Left hindlimb (tissue), 1 donor: ENCODE results near the gene ZNF513.

Experiments used
- DNase-seq: peaks from one replicate; pipeline ENCODE4 v3.0.0-alpha.2; 2018

Gene ZNF513

GRCh38 chr2:27379836-27380625 is 503 bp downstream of the ZNF513 start:
- no peak for DNase-seq

GRCh38 chr2:27379383-27379835 is 1.1 kb downstream of the ZNF513 start:
- no peak for DNase-seq

- DNase-seq, result no peak
These were observed 1.7 kb downstream of the ZNF513 start for GRCh38 chr2:27378809-27379290.

GRCh38 chr2:27378096-27378808 is 2.3 kb downstream of the ZNF513 start:
- DNase-seq, result no peak

GRCh38 chr2:27377618-27378095 is 2.9 kb downstream of the ZNF513 start:
- no peak for DNase-seq

GRCh38 chr2:27376866-27377617 is 3.5 kb downstream of the ZNF513 start:
- DNase-seq, result no peak

GRCh38 chr2:27376151-27376865 is 4.2 kb downstream of the ZNF513 start:
- DNase-seq, result no peak

- DNase-seq, result no peak
These were observed 4.9 kb downstream of the ZNF513 start for GRCh38 chr2:27375513-27376099.

GRCh38 chr2:27373567-27373966 is 7.0 kb downstream of the ZNF513 start:
- DNase-seq, result no peak

GRCh38 chr2:27372937-27373336 is 7.6 kb downstream of the ZNF513 start:
- no peak for DNase-seq

GRCh38 chr2:27370816-27371620 is 9.5 kb downstream of the ZNF513 start:
- DNase-seq, result peak; percentile 42

- DNase-seq, result peak; percentile 100
These were observed 10.3 kb downstream of the ZNF513 start, which contains the start of the genes EIF2B4 and SNX17 for GRCh38 chr2:27370026-27370815. Gene EIF2B4, minus strand, starts transcription at chr2:27370338. Its CDS starts 24 bp downstream, at chr2:27370314. Gene SNX17, plus strand, starts transcription at chr2:27370616. Its CDS starts 128 bp downstream, at chr2:27370744.

- DNase-seq, result no peak
These were observed 11.0 kb downstream of the ZNF513 start for GRCh38 chr2:27369471-27370025.

- DNase-seq, result no peak
These were observed 16.6 kb downstream of the ZNF513 start for GRCh38 chr2:27363933-27364332.

GRCh38 chr2:27362678-27363420 is 17.7 kb downstream of the ZNF513 start:
- no peak for DNase-seq

GRCh38 chr2:27356382-27357181 is 24.0 kb downstream of the ZNF513 start, which contains the start of gene GTF3C2:
Gene GTF3C2, minus strand, starts transcription at chr2:27356764. Its CDS starts 13,210 bp downstream, at chr2:27343554.
- DNase-seq, result peak; percentile 95

- no peak for DNase-seq
These were observed 24.5 kb downstream of the ZNF513 start for GRCh38 chr2:27356056-27356381.

GRCh38 chr2:27354597-27354927 is 26.0 kb downstream of the ZNF513 start:
- DNase-seq, result no peak
